ES-I3 (cell line): ENCODE data around the gene COL8A2.

Experiments
- H3K36me3 ChIP-seq: 2 replicates; pipeline ENCODE4 v1.6.1; 2013; ENCODE audit warnings: mild to moderate bottlenecking, low read length, control low read depth, moderate library complexity; ENCODE audit not compliant: insufficient read depth
- H3K4me1 ChIP-seq: 2 replicates; pipeline ENCODE4 v1.6.1; 2013; ENCODE audit warnings: mild to moderate bottlenecking, control low read depth, low read length; ENCODE audit not compliant: insufficient read depth
- H3K9ac ChIP-seq: 2 replicates; pipeline ENCODE4 v1.6.1; 2013; ENCODE audit warnings: low read depth, mild to moderate bottlenecking, low read length, moderate library complexity
- H3K9me3 ChIP-seq: 2 replicates; pipeline ENCODE4 v1.6.1; 2013; ENCODE audit warnings: mild to moderate bottlenecking, low read length, moderate library complexity; ENCODE audit not compliant: control insufficient read depth, insufficient read depth

The COL8A2 gene

DNA sequence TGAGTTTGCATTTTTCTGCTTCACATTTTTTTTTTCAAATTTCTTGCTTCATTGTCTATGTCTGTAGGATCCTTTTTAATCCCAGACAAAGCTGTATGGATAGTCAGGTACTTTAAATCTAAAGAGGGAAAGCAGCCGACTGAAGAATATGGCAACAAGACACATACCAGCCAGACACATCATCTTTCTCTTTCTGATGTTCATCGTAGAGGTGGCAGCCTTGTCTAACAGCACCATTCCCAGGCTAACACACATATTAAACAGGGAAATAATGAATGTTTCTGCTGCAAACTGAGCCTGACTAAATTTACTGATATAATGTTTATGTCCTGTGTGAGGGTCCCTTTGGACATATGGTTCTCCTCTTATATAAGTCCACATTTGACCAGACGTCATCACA, 44.8 kb downstream of the COL8A2 start:
- no peaks in the 10 kb centered on the region for H3K4me1 ChIP-seq
- H3K9me3 ChIP-seq, result no peaks in the 10 kb centered on the region
- H3K9ac ChIP-seq, result no peak overlapping the region
- H3K36me3 ChIP-seq, result no peaks in the 10 kb centered on the region

DNA sequence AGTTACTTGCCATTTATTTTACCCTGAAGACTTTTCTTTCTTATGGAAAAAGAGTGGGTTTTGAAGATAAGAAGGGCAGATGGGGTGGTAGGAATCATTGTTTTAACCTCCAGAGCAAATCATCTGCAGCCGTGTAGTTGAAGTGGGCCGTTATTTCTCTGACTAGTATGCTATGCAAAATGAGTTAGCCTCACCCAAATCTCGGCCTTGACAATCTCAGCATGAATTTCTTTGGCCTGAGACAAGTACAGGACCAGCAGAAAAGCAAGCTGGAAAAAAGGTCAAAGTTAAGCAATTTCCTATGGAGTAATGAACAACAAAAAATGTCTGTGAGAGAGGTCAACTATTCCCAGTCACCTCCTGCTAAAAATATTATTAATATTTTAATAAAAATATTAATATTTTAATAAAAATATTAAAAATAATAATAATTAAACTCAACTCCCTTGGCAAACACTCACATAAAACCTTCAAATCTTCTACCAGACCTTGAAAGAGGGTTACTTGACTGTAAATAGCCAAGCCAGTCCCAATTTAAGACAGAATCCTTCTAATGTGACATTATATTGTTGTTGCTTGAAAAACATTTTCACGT, 47.9 kb downstream of the COL8A2 start:
- Histone ChIP-seq H3K4me1 (no peaks in the 10 kb centered on the region), H3K9ac (no peak overlapping the region), H3K36me3 (no peaks in the 10 kb centered on the region), H3K9me3 (no peaks in the 10 kb centered on the region)

DNA sequence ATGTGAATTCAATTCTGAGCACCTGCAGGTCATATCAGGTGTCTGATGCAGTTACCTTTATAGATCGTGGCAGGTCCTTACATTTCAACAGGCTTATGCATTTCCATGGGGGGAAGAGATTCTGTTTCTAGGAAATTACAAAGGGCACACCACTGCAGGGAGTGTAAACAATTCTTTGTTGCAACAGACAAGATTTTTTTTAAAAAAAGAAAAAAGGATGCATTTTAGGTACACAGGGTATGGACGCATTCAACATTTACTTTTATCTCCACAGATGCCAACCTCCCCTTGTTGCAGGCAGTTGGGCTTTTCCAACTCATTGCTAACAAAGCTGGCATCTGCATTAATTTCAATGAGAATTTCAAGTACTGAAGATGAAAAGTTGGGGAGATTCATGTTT, 54.7 kb downstream of the COL8A2 start:
- H3K4me1 ChIP-seq, result no peaks in the 10 kb centered on the region
- H3K36me3 ChIP-seq, result no peaks in the 10 kb centered on the region
- no peak overlapping the region for H3K9ac ChIP-seq
- no peaks in the 10 kb centered on the region for H3K9me3 ChIP-seq

DNA sequence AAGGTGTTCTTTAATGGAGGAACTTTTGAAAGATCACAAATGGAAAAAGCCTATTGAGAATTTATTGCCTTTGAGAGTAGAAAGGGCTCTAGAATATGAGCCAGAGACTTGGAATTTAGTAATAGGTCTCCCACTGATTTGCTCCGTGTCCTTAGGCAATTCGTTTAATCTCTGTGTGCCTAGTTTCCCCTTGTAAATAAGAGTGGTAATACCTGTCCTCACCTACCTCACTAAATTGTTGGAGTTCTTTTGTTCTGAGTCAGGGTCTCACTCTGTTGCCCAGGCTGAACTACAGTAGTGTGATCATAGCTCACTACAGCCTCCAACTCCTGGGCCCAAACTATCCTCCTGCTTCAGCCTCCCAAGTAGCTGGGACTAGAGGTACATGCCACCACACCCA, 56.2 kb downstream of the COL8A2 start:
- H3K4me1 ChIP-seq, result no peaks in the 10 kb centered on the region
- no peaks in the 10 kb centered on the region for H3K9me3 ChIP-seq
- H3K36me3 ChIP-seq, result no peaks in the 10 kb centered on the region
- no peak overlapping the region for H3K9ac ChIP-seq

DNA sequence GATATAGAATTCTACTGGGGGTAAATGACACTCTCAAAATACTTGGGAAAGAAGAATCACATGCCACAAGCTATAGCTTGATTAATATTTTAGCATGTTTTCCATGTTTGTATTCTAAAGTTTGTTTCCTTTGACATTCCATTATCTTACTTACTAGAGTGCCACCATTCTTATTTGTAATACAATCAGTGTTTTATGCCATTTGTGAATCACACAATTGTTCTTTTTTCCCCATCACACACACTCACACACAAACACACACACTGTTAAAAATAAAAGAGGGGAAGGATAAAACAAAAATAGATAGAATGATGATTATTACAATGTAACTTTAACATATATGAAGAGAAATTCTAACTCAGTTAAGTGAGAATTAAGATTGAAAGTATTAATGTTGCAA, 57.2 kb downstream of the COL8A2 start:
- Histone ChIP-seq H3K4me1 (no peaks in the 10 kb centered on the region), H3K9me3 (no peaks in the 10 kb centered on the region), H3K9ac (no peak overlapping the region), H3K36me3 (no peaks in the 10 kb centered on the region)

DNA sequence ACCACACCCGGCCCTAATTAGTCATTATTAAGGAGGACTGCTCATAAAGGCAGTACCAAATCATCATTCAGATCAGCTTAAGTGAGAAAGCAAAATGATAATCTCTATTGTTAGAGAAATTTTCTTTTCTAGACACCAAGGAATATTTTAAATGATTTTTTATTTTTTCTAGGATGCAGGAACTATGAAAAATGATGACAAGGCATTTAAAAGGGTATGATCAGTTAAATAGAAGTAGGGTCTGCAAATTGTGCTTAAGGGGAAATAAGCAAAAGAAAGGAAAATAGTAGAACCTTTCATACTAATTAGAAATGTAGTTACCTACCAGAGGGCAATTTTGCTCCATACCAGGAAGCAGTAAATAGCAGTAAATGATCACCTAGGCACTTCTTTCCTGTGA, 62.7 kb downstream of the COL8A2 start:
- Histone ChIP-seq H3K9ac (no peak overlapping the region), H3K36me3 (no peaks in the 10 kb centered on the region), H3K9me3 (no peaks in the 10 kb centered on the region), H3K4me1 (no peaks in the 10 kb centered on the region)

DNA sequence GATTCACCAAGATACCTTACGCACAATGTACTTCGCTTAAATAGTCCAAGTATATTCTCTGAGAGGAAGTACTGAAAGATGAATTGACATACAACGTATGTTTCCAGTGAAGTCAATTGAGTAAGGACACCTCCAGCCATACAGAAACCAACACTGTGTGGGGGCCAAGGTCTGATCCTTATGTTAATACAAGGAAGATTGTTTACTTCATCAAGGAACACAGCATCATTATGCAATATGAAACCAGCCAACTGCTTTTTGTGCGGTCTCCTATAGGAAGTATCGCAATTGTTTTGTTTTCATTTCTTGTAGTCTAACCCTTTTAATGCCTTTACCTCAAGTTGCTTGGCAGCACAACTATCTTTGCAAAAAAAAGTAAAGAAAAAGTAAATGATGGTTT, 69.3 kb downstream of the COL8A2 start:
- Histone ChIP-seq H3K9me3 (no peaks in the 10 kb centered on the region), H3K4me1 (no peaks in the 10 kb centered on the region), H3K36me3 (no peaks in the 10 kb centered on the region), H3K9ac (no peak overlapping the region)

DNA sequence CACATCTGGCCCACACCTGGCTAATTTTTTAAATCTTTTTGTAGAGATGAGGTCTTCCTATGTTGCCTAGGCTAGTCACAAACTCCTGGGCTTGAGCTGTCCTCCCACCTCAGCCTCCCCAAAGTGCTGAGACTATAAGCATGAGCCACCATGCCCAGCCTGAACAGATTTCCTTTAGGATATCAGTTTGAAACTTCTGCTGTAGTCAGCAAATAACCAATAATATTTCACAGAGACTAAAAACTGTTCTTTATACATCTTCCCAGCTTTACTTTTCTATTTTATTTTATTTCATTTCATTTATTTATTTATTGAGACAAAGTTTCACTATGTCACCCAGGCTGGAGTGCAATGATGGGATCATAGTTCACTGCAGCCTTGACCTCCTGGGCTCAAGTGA, 71.0 kb downstream of the COL8A2 start:
- H3K9me3 ChIP-seq, result no peaks in the 10 kb centered on the region
- no peak overlapping the region for H3K9ac ChIP-seq
- H3K4me1 ChIP-seq, result no peaks in the 10 kb centered on the region
- H3K36me3 ChIP-seq, result no peaks in the 10 kb centered on the region

DNA sequence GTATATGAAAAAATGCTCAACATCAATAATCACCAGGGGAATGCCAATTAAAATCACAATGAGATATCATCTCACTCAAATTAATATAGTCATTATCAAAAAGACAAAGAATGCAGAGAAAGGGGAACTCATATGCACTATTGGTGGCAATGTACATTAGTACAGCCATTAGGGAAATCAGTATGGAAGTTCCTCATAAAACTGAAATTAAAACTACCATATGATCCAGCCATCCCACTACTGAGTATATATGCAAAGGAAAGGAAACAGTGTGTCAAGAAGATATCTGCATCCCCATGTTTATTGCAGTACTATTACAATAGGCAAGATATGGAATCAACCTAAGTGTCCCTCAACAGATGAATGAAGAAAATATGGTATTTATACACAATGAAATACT, 73.2 kb downstream of the COL8A2 start:
- H3K9me3 ChIP-seq, result no peaks in the 10 kb centered on the region
- no peak overlapping the region for H3K9ac ChIP-seq
- H3K36me3 ChIP-seq, result no peaks in the 10 kb centered on the region
- no peaks in the 10 kb centered on the region for H3K4me1 ChIP-seq
